Panc1 (cell line): ENCODE results near the gene DEDD. TPM values are rescaled to one million over a fixed set of nuclear protein-coding genes. Genes with fewer than 3 reads are reported as not detected.

ENCODE experiments used
- ATAC-seq: fragments of 200-7000 bp; cut with Tn5 transposase; 2 replicates; pipeline ENCODE4 v1.9.1; 2020; ENCODE audit warnings: mild to moderate bottlenecking, moderate library complexity
- BruUV-seq: library from RNA; stranded (reverse); fragments of 400-500 nt; replicated peaks from 2 replicates; lab custom pipeline; 2021; lab: Mats Ljungman, UMichigan
- CTCF ChIA-PET: fragments of 300-600 bp; sonication (Branson Sonifier 250); formaldehyde crosslinking; loops from one replicate; lab custom pipeline; 2022; ENCODE audit warnings: antibody characterized with exemption; lab: Charles Lee
- POLR2A ChIA-PET: fragments of 300-600 bp; sonication (Branson Sonifier 250); formaldehyde crosslinking; loops from one replicate; lab custom pipeline; 2022; ENCODE audit warnings: antibody characterized with exemption; lab: Charles Lee
- DNase-seq: peaks from one replicate; pipeline ENCODE4 v3.0.0-alpha.2; 2010; ENCODE audit warnings: low read depth, low spot score
- H3K27ac ChIP-seq: 2 replicates; pipeline ENCODE4 v1.5.1; 2011; ENCODE audit warnings: mild to moderate bottlenecking, low read length, inconsistent platforms
- H3K27me3 ChIP-seq: fragments of 200-500 bp; sonication (Bioruptor generic); 2 replicates; pipeline ENCODE4 v1.6.0; 2014; ENCODE audit warnings: low read length, inconsistent platforms; ENCODE audit not compliant: control insufficient read depth, insufficient read depth
- H3K36me3 ChIP-seq: fragments of 200-500 bp; sonication (Bioruptor generic); 2 replicates; pipeline ENCODE4 v1.5.1; 2014; ENCODE audit warnings: inconsistent platforms, mild to moderate bottlenecking, low read length, moderate library complexity; ENCODE audit not compliant: control insufficient read depth, insufficient read depth
- H3K4me1 ChIP-seq: 2 replicates; pipeline ENCODE4 v1.5.1; 2011; ENCODE audit warnings: inconsistent platforms, mild to moderate bottlenecking, low read length, moderate library complexity; ENCODE audit not compliant: control insufficient read depth, insufficient read depth
- H3K4me3 ChIP-seq, 2 experiments: 2 replicates each; pipeline ENCODE4 v1.5.1; 2011 to 2012; ENCODE audit warnings: low read depth in 2 of 2, low read length in 2 of 2, mild to moderate bottlenecking in 2 of 2, inconsistent platforms in 1 of 2, moderate library complexity in 1 of 2
- H3K9me3 ChIP-seq: fragments of 200-500 bp; sonication (Bioruptor generic); 2 replicates; pipeline ENCODE4 v1.5.1; 2014; ENCODE audit warnings: low read depth, mild to moderate bottlenecking, inconsistent platforms, low read length, moderate library complexity; ENCODE audit not compliant: control insufficient read depth, insufficient read depth
- CTCF ChIP-seq: fragments of 450-650 bp; IDR thresholded peaks from 2 replicates; pipeline ENCODE4 v1.5.1; 2017; ENCODE audit warnings: mild to moderate bottlenecking
- POLR2AphosphoS5 ChIP-seq: IDR thresholded peaks from 2 replicates; pipeline ENCODE4 v1.6.1; 2012; ENCODE audit warnings: mild to moderate bottlenecking, low read depth, low read length, moderate library complexity
- REST ChIP-seq, 2 experiments: IDR thresholded peaks; 2 replicates each; pipeline ENCODE4 v1.6.1; 2011 to 2012; ENCODE audit warnings: low read depth in 2 of 2, control low read depth in 1 of 2, low read length in 1 of 2, mild to moderate bottlenecking in 1 of 2, moderate library complexity in 1 of 2; ENCODE audit not compliant: insufficient read depth in 1 of 2
- SIN3A ChIP-seq: IDR thresholded peaks from 2 replicates; pipeline ENCODE4 v1.6.1; 2012; ENCODE audit warnings: low read depth, mild to moderate bottlenecking, low read length, moderate library complexity, borderline replicate concordance; ENCODE audit not compliant: insufficient read depth
- TCF7L2 ChIP-seq: IDR thresholded peaks from 2 replicates; pipeline ENCODE4 v1.6.1; 2011; ENCODE audit warnings: mild to moderate bottlenecking, low read depth, low read length, inconsistent platforms
- in situ Hi-C: cut with HindIII; loops from 2 replicates; pipeline ENCODE4 v1.10.0; 2016; ENCODE audit warnings: low sequenced_read_pairs, low pct_unique_long_range_greater_than_20kb
- intact Hi-C: fragments of 100-400 bp; cut with micrococcal nuclease; formaldehyde crosslinking; loops from one replicate; pipeline ENCODE4 v1.10.0; 2022; ENCODE audit not compliant: unreplicated experiment
- total RNA-seq: library from RNA; stranded (reverse); gene quantifications from one replicate; pipeline ENCODE4 v1.2.1, GENCODE V29; 2021; ENCODE audit not compliant: unreplicated experiment

The DEDD gene
- total RNA-seq, 1 experiment from 2014 or later, result 42.5 TPM

- intact Hi-C loops, result no loop called here
- no peak overlapping the region for H3K27ac ChIP-seq
- no peaks in the 10 kb centered on the region for H3K27me3 ChIP-seq
- H3K4me3 ChIP-seq, result no peak overlapping the region
- H3K4me1 ChIP-seq, result 0 out of 2 replicates have a peak, but pooled peaks cover 6% of the 10 kb centered on the region
- ATAC-seq (no peak), DNase-seq (no peak)
- H3K9me3 ChIP-seq, result no peaks in the 10 kb centered on the region
- in situ Hi-C loops, result no loop called here
- ChIA-PET POLR2A (no interaction called here), CTCF (no interaction called here)
- peaks cover 8% of the 10 kb centered on the region; the same call in 1 of the 2 replicates for H3K36me3 ChIP-seq
- TF ChIP-seq CTCF, result no peak
- TF ChIP-seq POLR2AphosphoS5, result no peak
- no peak for TF ChIP-seq REST (IDR thresholded peaks at IDR 0.05; ENCODE audit: insufficient read depth in 1 of 2, low read depth in 2 of 2, low read length in 1 of 2)
- TF ChIP-seq TCF7L2, result no peak
- TF ChIP-seq SIN3A, result no peak
- TSS peak; percentile 43 for BruUV-seq
These were observed 31.9 kb downstream of the DEDD start for GRCh38 chr1:161100556-161100955.

DNA sequence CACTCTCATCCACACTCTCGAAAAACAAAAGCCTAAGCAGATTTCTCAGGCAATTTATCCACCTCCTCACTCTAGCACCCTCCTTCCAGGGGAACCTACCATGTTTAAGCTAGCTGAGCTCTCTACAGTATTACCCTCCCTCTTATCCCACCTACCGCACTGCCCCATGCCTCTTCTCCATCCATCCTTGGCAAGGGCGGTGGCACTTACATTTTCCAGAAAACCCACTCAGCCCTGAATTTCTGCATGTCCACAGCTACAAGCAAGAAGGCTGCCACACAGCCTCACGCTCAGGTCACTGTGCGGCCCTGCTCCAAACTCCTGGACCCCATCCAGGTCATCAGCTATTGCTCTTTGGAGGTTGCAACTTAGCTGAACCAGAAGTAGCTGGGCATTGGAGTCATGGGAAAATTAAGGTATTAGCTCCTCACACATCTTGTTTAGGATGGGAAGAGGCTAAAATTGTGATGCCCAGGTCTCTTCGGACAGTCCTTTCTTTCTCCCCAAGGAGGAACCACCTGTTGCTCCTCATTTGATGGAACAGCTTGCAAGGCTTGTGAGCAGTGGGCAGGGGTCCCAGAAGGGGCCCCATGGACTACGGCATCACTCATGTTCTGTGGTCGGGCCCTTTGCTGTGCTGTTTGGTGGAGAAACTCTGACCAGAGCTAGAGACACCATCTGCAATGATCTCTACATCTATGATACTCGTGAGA, 33.2 kb downstream of the DEDD start:
- POLR2A ChIA-PET, result interaction anchor here (0.7 kb wide), 1 partner anchor 14 kb away, joined by 3 read pairs; no protein-coding TSS in a partner anchor
- Histone ChIP-seq H3K9me3 (no peaks in the 10 kb centered on the region), H3K4me3 (peak overlapping the region; percentile 76 to 77), H3K27ac (peak overlapping the region; percentile 81; the same call in 1 of the 2 replicates), H3K4me1 (0 out of 2 replicates have a peak, but pooled peaks cover 6% of the 10 kb centered on the region), H3K36me3 (peaks cover 8% of the 10 kb centered on the region; the same call in 1 of the 2 replicates), H3K27me3 (no peaks in the 10 kb centered on the region)
- in situ Hi-C loops, result no loop called here
- peak; percentile 22 for ATAC-seq
- no peak for TF ChIP-seq REST (IDR thresholded peaks at IDR 0.05; ENCODE audit: insufficient read depth in 1 of 2, low read depth in 2 of 2, low read length in 1 of 2)
- no peak for TF ChIP-seq SIN3A
- no peak for TF ChIP-seq TCF7L2
- TF ChIP-seq POLR2AphosphoS5, result no peak
- no peak for TF ChIP-seq CTCF
- intact Hi-C loops, result loop anchor here (5.0 kb wide), 1 partner anchor 57 kb away; no protein-coding TSS in a partner anchor
- DNase-seq, result no peak
- CTCF ChIA-PET, result interaction anchor here (0.6 to 0.7 kb wide), 3 partner anchors 102 to 109 kb away, joined by 3 to 7 read pairs (median 3); no protein-coding TSS in a partner anchor
- BruUV-seq, result no TSS peak
